ENCODE results near the gene VKORC1L1.
A peak's percentile ranks its signal among the peaks of the same experiment; 100 is the strongest.
"Not testable (repeated sequence)": the region's sequence is repeated elsewhere in the genome, so short reads cannot be mapped to it uniquely, and the experiment has no call there.

Gene VKORC1L1

DNA sequence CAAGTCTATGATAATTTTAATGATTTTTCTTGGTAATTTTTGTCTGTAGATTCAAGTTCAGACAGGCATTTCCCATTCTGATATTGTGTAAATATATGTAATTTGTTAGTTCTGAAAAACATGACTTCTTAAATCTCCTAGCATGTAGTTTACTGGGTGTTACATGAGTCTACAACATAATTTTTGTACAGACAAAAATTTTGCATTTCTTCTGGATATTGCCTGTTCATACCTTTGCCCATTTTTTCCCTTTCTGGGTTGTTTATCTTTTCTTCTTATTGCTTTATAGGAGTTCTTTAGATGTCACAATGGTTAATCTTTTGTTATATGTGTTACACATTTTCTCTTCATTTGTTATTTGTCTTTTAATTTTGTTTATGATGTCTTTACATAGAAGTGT, 12.1 kb downstream of the VKORC1L1 start:
- not testable (repeated sequence) for DNase-seq (ENCODE audit: low spot score)

DNA sequence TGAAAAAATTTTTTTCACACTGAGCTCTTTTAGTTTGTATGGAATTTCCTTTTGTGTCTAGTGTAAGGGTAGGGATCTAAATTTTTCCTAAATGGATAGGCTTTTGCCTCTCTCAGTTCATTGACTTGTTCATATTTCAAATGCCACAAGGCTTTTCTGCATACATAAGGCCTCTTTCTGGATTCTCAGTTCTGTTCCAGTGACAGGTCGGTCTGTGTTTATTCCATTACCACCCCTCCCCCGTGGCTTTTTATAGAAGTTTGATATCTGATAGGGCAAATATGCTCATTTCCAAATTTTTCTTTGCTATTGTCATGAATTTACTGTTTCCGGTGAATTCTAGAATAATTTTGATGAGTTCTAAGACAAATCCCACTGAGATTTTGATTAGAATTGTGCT, 12.7 kb downstream of the VKORC1L1 start:
- DNase-seq (ENCODE audit: low spot score) = not testable (repeated sequence)

DNA sequence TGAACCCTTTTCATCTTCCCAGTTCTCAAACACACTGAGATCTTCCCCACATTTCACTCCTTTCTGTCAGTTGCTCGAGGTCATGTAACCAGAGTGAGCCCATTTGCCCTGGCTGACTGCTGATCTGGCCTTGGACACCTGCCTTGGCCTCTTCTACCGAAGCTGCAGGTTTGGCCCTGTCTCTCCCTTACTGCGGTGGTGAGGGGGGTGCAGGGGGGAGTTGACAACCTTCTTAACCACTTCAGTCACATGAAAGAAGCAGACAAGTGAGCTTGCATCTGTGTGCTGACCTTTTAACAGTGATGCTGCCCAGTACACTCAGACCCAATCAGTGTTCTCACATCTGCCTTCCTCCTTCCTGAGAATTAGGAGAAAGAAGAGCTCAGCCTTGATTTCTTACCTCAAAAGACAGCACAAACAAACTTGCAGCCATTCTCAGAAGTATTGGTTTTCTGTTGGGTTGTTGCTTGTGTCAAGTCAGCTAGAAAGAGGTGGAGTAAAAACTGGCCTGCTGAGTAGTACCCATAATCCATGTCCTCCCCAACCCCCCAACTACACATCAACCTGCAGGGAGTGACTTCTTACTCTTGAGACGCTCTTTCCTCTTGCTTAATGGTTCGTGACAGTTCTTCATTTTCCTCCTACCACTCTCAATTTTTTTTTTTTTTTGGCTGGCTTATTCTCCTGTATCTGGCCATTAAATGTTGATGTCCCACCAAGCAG, 15.7 kb downstream of the VKORC1L1 start:
- DNase-seq (ENCODE audit: low spot score) = not testable (repeated sequence)

DNA sequence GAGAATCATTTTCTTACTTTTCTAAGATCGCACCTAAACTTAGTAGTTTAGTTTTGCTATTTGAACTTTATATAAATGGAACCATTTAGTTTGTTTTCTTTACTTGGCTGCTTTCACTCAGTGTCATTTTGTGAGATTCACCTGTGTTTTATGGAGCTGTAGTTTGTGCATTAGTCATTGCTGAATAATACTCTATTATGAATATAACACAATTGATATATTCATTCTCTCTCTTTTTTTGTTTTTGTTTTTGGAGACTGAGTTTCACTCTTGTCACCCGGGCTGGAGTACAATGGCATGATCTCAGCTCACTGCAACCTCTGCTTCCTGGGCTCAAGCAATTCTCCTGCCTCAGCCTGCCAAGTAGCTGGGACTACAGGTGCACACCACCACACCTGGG, 16.8 kb downstream of the VKORC1L1 start:
- not testable (repeated sequence) for DNase-seq (ENCODE audit: low spot score)

DNA sequence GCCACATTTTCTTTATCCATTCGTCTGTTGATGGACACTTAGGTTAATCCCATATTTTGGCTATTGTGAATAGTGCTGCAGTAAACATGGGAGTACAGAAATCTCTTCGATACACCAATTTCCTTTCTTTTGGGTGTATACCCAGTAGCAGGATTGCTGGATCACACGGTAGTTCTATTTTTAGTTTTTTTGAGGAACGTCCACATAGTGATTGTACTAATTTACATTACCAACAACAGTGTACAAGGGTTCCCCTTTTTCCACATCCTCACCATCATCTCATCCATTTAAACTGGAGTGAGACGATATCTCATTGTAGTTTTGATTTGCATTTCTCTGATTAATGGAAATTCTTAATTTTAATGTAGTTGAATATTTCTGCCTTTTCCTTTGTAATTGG, 19.3 kb downstream of the VKORC1L1 start:
- DNase-seq (ENCODE audit: low spot score) = no peak

DNA sequence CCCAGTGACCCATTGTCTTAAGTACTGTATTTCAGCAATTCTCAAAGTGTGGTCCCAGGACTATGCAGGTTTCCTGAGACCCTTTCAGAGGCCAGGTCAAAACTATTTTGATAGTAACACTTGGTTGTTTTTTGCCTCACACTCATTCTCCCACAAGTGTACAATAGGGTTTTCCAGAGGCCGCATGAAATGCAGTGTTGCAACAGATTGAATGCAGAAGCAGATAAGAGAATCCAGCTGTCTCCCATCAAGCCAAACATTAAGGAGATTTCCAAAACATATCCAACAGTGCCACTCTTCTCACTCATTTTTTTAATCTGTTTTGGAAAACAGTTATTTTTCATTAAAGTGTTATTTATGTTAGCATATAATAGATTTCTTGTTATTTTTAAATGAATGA, 20.0 kb downstream of the VKORC1L1 start:
- DNase-seq (ENCODE audit: low spot score) = no peak

DNA sequence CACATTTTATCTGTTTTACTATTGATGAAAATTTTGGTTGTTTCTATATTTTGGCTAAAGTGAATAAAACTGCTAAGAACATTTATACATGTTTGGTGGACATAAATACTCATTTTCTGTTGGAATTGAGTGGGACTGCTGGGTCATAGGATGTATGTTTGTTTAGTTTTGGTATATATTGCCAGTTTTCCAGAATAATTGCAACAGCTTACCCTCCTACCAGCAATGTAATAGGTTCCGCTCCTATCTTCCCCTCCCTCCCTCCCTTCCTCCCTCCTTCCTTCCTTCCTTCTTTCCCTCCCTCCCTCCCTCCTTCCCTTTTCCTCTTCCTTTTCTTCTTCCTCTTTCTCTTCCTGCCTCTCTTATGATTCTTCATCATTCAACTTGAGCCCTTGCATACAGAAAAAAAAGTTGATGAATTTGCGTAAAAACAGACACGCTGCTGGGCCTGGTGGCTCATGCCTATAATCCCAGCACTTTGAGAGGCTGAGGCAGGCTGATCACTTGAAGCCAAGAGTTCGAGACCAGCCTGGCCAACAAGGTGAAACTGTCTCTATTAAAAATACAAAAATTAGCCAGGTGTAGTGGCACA, 23.5 kb downstream of the VKORC1L1 start:
- DNase-seq (ENCODE audit: low spot score) = no peak

DNA sequence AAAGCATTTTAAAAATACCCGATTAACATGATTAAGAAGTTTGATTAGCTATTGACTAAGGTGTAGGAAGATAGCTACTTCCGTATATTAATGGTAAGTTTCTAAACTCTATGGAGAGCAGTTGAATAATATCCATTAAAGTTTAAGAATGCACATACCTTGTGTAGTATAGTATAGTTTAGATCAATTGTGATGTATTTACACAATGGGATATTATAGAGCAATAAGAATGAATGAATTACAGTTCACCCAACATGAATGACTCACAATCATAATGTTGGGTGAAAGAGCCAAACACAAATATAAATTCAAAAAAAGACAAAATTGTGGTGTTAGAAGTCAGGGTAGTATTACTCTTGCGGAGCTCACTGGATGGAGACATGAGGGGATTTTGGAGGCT, 24.4 kb downstream of the VKORC1L1 start:
- not testable (repeated sequence) for DNase-seq (ENCODE audit: low spot score)

DNA sequence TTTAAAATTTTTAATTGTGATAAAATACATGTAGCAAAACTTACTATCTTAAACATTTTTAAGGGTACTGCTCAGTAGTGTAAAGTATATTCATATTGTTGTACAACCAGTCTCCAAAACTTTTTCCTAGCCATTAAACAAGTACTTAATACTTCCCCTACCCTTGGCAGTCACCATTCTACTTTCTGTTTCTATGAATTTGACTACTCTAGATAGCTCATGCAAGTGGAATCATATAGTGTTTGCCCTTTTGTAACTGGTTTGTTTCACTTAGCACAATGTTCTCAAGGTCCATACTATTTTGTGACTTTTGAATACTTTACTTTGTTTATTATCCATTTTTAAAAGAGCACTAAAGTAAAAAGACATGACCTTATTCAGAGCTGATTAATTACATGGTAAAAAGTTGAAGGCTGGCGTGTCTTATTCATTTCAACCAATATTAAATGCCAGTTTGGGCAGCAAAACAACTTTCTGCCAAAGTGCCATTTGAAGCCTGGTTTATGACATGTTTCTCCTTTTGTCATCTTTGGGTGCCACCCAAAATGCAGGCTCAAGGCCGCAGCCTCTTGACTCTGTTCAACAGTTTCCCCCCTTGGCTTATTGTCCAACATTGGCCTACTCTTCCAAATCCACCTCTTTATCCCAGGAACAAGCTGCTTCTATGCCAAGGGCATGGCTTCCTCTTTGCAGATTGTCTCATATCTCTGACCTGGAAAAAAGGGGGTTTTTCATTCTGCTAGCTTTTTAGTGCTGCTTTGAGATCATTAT, 26.0 kb downstream of the VKORC1L1 start:
- DNase-seq (ENCODE audit: low spot score) = not testable (repeated sequence)

DNA sequence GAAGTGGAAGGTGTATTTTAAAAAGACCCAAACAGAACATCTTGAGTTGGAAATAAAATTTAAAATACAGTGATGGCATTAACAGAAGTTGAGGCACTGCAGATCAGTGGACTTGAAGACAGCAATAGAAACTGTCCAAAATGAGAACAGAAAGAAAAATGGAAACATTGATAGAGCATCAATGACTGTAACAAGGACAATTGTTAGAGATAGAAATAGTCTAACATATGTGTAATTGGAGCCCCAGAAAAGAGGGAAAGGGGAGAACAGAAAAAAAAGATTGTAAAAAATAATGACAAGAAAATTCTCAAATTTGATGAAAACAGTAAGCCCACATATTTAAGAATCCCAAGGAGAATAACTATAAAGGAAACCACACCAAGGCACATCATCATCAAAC, 29.4 kb downstream of the VKORC1L1 start:
- DNase-seq (ENCODE audit: low spot score) = no peak

DNA sequence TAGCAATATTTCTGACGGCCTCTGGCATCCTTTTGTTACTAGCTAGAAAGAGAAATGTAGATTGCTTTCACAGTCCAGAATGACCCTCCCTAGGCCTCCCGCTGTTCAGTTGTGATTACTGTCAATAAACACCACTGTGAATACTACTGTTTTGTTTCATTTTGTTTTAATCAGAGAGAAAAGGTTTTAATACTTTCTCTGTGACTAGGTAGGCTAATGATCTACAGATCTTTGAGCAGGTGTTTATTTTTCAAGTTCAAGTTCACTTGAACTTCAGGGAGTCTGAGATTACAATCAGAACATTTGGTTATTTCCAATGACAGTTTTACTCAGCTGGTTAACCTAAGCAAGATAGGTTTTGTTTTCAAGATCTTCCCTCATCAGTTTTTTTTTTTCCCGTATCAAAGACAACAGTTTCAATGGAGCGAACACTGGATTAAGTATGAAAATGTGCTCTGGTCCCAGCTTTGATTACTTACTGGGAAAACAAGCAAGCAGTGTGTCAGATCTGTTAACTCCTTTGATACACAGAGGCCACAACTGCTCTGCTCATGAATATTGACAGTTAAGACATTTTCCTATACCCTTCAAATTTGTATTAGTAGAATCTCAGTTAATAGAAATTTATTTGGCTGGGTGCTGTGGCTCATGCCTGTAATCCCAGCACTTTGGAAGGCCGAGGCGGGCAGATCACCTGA, 34.8 kb downstream of the VKORC1L1 start:
- DNase-seq (ENCODE audit: low spot score) = no peak

DNA sequence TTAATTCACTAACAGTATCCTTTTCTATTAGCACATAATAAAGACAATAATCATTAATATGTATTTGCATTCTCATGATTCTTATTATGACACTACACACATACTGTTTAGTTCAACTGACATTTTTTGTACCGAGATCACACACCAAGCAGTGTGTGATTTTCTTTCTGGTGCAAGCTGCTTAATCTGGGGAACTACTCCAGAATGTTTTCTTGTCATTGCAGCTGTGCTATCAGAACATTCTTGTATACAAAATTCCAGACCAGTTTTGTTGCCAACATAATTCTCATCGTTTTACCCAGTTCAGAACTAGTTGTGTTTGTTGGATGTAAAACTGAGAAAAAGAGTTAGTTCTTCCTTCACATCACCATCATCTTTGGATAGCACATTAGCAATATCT, 37.4 kb downstream of the VKORC1L1 start:
- no peak for DNase-seq (ENCODE audit: low spot score)

DNA sequence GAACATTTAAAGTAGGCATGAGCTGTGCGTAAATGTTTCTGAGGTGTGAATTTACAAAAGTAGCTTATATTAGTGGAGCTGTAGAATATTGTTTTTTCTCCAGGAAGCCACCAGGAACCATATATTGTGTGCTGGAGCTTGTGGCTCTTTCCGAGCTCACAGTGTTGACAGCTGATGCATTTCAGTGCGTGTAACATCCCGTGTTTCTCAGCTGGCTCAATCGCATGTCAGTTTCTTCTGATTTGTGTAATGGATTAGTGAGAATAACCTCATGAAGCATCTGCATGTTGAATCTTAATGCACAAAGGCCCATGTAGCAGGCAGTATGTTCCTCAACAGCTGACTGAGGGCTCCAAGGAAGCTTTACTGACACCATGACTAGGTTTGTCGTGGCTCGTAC, 39.4 kb downstream of the VKORC1L1 start:
- DNase-seq (ENCODE audit: low spot score) = no peak

DNA sequence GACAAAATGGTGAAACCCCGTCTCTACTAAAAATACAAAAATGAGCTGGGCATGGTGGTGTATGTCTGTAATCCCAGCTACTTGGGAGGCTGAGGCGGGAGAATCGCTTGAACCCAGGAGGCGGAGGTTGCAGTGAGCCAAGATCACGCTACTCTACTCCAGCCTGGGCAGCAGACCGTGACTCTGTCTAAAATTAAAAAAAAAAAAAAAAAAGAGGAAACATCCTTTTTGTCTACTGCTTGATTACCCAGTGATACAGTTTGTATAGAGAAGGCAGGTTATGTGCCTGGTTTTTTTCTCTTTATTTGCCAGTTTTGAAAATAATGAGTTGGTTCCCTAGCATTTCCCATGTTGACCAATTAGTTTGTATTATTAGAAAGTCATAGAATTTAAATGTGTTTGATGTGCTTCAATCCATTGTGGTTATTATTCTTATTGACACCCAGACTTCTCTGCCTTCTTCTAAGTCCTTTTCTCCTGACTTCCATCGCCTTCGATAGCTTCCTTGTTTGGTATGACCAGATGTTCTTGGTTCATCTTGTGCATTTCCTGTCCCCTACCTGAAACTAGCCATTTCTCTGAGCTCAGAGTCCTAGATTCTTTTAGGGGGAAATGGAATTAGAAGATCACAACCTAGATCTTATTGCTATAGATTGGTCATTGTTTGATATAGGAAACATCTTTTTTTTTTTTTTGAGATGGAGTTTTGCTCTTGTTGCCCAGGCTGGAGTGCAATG, 43.2 kb downstream of the VKORC1L1 start:
- no peak for DNase-seq (ENCODE audit: low spot score)

DNA sequence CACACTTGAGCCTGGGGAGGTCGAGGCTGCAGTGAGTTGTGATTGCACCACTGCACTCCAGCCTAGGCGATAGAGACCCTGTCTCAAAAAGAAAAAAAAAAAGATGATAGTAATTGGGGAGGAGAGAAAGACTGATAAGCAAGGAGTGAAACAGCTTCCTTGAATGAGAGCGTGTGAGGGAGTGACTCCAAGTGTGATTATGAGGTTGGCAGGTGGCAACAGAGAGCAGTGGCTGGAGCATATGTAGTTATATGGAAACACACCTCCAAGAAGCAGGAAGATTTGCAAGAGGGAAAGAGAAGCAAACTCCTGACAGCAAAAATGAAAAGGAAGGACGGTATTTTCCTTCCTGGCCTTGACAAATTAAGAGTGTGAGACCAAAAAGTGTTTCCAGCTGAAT, 50.4 kb downstream of the VKORC1L1 start:
- DNase-seq (ENCODE audit: low spot score) = no peak

DNA sequence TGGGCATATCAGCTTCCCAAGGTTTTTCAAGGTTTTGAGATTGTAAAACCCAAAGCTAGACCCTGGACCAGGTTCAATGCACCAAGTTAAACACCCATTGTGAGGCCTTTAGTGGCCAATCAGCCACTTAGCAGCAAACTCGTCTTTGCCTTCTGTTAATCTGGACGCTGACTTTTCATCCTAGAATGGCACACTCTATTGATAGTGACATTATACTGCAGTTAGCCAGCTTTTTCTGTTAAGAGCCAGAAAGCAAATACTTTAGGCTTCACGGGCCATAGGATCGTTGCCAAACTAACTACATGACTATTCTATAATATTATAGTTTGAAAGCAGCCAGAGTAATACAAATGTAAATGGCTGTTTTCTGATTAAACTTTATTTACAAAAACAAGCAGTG, 51.3 kb downstream of the VKORC1L1 start:
- DNase-seq (ENCODE audit: low spot score) = no peak

DNA sequence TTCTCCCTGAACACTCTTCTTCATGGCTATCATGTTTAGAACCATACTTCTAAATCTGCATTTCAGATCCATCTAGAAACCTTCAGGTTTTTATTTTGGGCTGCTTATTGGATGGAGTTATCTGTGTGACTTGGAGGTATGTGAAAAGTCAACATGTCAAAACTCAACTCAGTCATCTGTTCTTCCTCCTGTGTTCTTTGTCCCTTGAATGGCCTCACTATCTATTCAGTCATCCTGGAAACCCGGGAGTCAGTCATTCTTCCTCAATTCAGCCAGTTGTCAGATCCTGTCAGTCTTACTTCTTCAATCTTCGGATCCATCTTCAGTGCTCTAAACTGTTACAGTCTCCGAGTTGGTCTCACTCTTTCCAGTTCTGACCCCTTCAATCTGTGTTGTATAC, 52.2 kb downstream of the VKORC1L1 start:
- no peak for DNase-seq (ENCODE audit: low spot score)

DNA sequence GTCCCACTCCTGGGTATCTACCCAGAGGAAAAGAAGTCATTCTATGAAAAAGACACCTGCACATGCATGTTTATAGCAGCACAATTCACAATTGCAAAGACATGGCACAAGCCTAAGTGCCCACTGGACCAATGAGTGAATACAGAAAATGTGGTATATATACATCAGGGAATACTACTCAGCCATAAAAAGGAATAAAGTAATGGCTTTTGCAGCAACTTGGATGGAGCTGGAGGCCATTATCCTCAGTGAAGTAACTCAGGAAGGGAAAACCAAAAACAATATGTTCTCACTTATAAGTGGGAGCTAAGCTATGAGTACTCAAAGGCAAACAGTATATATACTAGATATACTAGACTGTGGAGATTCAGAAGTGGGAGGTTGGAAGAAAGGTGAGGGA, 53.7 kb downstream of the VKORC1L1 start:
- no peak for DNase-seq (ENCODE audit: low spot score)

DNA sequence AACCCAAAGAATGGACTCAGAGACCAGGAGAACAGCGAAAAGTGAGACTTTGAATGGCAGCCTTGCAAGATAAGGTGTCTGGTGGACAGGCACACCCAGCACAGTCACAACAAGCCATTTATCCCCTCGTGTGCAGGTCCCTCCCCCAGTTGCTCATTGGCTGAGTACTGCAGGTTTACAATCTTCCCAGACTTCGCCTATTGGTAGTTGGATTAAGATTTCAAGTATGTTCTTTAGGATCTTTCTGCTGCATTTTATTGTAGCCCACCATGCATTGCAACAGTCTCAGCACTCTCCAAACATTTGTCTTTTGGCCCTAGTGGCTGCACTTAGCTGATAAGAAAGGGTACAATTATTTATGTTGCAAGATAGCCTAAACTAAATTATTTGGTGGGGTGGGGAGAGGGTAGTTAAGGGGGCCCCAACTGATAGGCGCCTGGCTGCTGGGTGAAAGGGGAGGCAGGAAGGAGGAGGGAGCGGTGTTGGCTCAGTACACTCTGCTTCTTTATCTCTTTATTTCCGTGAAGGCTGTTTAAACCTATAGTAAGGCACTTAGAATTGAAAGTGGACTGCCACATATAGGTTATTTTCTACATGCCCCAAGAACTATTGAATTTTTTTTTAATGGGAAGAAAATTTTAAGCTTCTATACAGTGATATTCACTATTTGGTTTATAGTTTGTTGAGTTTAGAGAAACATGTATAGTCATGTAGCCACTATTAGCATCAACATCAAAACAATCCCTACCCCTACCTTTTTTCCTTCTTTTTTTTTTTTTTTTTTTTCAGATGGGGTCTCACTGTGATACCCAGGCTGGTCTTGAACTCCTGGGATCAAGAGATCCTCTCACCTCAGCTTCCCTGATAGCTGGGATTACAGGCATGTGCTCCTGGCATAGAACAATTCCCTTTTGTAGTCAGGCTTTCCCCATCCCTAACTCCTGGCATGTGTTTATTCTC, 54.9 kb downstream of the VKORC1L1 start:
- peak; percentile 81 for DNase-seq (ENCODE audit: low spot score)

DNA sequence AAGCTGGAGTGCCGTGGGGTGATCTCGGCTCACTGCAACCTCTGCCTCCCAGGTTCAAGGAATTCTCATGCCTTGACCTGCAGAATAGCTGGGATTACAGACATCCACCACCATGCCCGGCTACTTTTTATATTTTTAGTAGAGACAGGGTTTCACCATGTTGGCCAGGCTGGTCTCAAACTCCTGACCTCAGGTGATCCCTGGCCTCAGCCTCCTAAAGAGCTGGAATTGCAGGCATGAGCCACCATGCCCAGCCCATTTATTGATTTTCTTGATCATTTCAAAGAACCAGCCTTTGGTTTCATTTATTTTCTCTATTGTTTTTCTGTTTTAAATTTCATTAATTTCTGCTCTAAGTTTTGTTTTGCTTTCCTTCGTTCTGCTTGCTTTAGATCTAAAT, 58.8 kb downstream of the VKORC1L1 start:
- no peak for DNase-seq (ENCODE audit: low spot score)

DNA sequence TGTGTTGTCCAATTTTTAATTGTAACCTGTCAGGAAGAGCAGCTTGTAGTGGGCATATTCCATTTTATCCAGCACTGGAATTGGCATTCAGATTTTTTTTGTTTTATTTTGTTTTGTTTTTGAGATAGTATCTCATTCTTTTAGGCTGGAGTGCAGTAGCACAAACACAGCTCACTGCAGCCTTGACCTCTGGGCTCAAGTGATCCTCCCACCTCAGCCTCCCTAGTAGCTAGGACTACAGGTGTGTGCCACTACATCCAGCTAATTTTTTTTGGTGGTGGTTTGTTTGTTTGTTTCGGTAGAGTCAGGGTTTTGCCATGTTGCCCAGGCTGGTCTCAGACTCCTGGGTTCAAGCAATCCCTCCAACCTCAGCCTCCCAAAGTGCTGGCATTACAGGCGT, 64.4 kb downstream of the VKORC1L1 start:
- DNase-seq (ENCODE audit: low spot score) = no peak
